HG02943 (cell line): ENCODE data around the gene ROBO1.
"Not testable (repeated sequence)": the region's sequence is repeated elsewhere in the genome, so short reads cannot be mapped to it uniquely, and the experiment has no call there.

Experiments used
- ATAC-seq: cut with Tn5 transposase; IDR thresholded peaks from one replicate; pipeline ENCODE4 v1.9.1; 2021; ENCODE audit warnings: mild to moderate bottlenecking, low read depth, moderate library complexity; ENCODE audit not compliant: unreplicated experiment

ROBO1 gene

GRCh38 chr3:79767905-79768267 lies at the start of gene ROBO1:
Gene ROBO1 (minus strand): TSS chr3:79767998.
- no peak for ATAC-seq

- ATAC-seq: no peak
Measured at GRCh38 chr3:79817224-79817623, 49.4 kb upstream of the ROBO1 start.

GRCh38 chr3:79815478-79815877 lies 47.7 kb upstream of the ROBO1 start:
- ATAC-seq: no peak

GRCh38 chr3:79810581-79810980 lies 42.8 kb upstream of the ROBO1 start:
- ATAC-seq: no peak

GRCh38 chr3:79810092-79810491 lies 42.3 kb upstream of the ROBO1 start:
- no peak for ATAC-seq

GRCh38 chr3:79809106-79809505 lies 41.3 kb upstream of the ROBO1 start:
- no peak for ATAC-seq

- no peak for ATAC-seq
Measured at GRCh38 chr3:79808515-79808914, 40.7 kb upstream of the ROBO1 start.

- not testable (repeated sequence) for ATAC-seq
Measured at GRCh38 chr3:79790177-79790576, 22.4 kb upstream of the ROBO1 start.

GRCh38 chr3:79773291-79773690 lies 5.5 kb upstream of the ROBO1 start:
- no peak for ATAC-seq

GRCh38 chr3:79769229-79769628 lies 1.4 kb upstream of the ROBO1 start:
- ATAC-seq: no peak

GRCh38 chr3:79767194-79767904 lies 449 bp downstream of the ROBO1 start:
- ATAC-seq: no peak

GRCh38 chr3:79766496-79767193 lies 1.2 kb downstream of the ROBO1 start:
- no peak for ATAC-seq

GRCh38 chr3:79765911-79766310 lies 1.9 kb downstream of the ROBO1 start:
- ATAC-seq: no peak

- ATAC-seq: no peak
Measured at GRCh38 chr3:79761441-79761840, 6.4 kb downstream of the ROBO1 start.

GRCh38 chr3:79751703-79752102 lies 16.1 kb downstream of the ROBO1 start:
- no peak for ATAC-seq

- ATAC-seq: no peak
Measured at GRCh38 chr3:79737530-79737929, 30.3 kb downstream of the ROBO1 start.

GRCh38 chr3:79729096-79729495 lies 38.7 kb downstream of the ROBO1 start:
- ATAC-seq: no peak

- no peak for ATAC-seq
Measured at GRCh38 chr3:79726786-79727185, 41.0 kb downstream of the ROBO1 start.

GRCh38 chr3:79724206-79724605 lies 43.6 kb downstream of the ROBO1 start:
- ATAC-seq: no peak

- ATAC-seq: no peak
Measured at GRCh38 chr3:79690072-79690471, 77.7 kb downstream of the ROBO1 start.

GRCh38 chr3:79685108-79685507 lies 82.7 kb downstream of the ROBO1 start:
- no peak for ATAC-seq

- no peak for ATAC-seq
Measured at GRCh38 chr3:79684041-79684440, 83.8 kb downstream of the ROBO1 start.
